Kidney glomerular epithelial cell (primary cell): Measurements from ENCODE around the gene SFMBT1.

ENCODE experiments used
- DNase-seq: peaks from one replicate; lab custom pipeline; 2025; lab: John Stamatoyannopoulos, UW

The SFMBT1 gene

GRCh38 chr3:52881871-52882270, 164.0 kb downstream of the SFMBT1 start:
- DNase-seq = no peak

GRCh38 chr3:52880474-52880873, 165.4 kb downstream of the SFMBT1 start:
- DNase-seq = no peak

DNA sequence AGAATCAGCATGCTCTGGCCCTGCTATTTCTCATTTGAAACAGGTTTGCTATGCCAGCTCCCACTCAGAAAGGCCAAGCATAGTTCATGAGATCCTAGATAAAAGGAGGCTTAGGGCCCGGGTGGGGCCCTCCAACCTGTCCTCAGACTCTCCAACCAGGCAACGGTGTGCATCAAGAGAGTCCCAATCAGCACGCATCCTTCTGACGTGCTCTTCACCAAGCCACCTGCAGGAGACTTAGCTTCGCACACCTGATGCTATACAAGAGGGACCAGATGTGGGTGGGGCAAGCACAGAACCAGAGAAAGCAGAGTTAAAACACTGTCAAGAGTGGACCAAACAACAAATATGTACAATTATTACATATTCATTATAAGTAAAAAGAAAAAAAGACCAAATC, 165.8 kb downstream of the SFMBT1 start:
- DNase-seq = no peak

DNA sequence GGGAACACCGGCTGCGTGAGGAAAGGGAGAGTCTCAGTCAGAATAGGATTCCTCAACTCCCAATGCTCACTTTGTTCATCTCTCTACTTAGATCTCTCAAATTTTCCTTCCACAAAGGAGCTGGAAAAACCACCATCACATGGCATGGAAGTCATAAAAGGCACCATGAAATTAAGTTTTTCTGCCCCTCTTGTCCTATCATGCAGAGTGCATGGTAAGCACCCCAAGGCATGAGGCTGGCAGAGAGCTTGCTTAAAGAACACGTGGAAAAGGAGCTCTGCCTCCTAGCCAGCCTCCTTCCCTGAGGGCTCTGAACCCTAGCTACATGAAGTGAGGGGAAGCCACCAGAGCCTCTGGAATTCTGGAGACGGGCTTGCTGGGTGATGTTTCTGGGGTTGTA, 166.3 kb downstream of the SFMBT1 start:
- DNase-seq = no peak

DNA sequence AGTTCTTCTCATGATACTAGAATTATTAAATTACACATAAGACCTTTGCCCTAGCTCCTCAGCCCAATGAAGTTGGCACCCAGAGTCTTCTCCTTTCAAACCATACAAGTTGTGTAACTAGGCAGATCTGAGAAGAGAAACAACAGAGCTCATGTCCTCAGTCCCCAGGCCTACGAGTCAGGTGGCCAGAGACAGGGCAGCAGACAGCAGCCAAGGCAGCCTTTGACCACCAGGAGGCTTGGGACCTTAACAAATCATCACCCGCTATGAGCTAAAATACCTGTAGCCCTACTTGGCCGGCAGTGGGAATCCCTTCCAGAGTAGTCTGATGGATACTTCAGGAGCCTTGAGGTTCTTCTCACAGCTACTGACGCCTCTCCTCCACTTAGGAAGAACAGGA, 166.8 kb downstream of the SFMBT1 start:
- DNase-seq = no peak

- DNase-seq = no peak
Measured at GRCh38 chr3:52877085-52877484, 168.8 kb downstream of the SFMBT1 start.

DNA sequence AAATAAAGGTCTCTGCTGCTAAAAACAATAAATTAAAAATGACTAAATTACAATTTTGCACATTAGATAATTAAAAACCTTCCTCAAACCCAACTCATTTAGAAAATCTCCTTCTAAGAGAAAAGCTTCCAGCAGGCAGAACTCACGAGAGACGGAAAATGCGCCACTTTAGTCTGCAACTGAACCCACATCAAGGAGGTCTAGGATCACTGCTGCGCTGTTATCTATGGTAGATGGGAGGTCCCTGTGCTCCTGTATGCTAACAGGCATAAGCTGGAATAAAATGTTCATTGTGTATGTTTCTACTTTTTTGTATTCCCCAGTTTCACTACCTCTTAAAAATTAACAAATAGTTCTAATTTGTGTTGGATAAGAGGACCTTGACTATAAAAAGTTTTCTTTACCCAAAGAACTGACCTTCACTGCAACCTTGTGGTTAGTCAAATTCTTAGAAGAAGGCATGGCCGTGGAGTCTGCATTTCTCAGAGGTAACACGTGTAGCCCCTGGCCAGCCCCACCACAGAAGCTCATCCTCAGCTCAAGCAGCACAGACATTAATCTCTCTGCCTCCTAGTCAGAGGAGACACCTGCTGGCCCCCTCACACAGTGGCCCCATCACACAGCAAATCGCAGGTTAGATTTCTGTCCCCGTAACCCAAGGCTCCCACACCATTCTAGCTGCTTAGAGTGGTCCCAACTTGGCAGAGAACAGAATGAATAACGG, 170.8 kb downstream of the SFMBT1 start:
- DNase-seq = no peak

DNA sequence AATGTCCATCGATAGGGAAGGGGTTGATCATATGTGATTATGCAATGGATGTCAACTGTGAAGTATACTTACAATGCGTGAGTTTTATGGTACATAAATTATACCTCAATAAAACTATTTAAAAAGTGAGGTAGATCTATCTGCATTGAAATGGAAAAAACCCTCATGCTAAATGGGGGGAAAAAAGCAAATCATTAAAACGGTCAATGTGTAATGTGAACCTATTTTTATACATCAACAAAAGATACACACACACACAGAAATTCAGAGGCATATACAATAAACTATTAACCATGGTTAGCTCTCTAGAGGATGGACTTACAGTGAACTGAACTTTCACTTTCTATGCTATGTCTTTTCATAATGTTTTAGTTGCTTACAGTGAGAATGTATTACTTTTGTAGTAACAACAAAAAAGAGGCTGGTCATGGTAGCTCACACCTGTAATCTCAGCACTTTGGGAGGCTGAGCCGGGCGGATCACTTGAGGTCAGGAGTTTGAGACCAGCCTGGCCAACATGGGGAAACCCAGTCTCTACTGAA, 171.6 kb downstream of the SFMBT1 start:
- no peak for DNase-seq

DNA sequence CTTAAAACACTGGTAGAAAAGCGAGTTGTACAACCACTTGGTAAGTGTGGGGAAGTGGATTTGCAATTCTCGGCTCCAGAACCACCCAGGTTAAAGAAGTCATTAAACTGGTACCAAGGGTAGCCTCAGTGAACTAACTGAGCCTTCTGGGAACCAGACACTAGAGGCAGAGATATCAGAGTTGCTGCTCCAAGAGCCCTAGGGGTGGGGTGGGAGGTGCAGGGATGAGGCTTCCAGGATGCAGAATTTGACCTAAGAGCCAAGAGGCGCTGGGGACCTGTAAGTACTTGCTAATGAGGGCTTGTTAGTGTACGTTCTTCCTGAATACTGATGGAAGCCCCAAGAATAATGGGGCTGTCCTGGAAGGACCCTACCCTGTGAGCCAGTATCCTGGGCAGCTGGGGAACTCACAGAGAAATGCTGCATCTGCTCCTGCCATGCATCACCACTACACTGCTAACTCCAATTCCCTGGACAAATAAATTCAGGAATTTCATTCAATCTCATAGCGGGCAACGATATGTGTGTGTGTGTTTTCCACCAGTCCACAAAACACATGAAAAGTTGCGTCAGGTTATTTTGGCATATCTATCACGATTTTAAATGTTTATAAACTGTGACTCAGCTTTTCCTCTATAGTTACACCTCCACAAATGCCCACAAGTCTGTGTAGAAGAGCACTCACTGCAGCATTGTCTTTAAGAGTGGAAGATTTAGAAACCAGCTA, 172.3 kb downstream of the SFMBT1 start:
- DNase-seq = no peak

DNA sequence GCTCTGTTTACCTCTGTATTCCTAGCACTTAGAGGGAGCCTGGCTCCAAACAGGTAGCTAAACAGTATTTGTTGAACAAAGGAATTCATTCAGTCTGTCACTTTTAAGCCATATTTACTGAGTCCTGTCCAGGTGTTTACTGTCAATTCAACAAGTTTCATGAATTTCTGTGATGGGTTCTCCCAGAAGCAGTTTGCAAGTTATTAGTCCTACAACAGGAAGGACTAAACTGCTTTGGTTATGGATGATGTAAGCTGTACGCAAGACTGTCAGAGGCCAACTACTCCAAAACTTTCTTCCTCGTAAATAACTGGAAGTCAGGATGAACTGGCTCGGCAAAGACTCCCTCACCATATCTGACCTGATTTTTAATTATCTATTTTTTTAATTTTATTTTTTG, 173.6 kb downstream of the SFMBT1 start:
- DNase-seq = no peak

DNA sequence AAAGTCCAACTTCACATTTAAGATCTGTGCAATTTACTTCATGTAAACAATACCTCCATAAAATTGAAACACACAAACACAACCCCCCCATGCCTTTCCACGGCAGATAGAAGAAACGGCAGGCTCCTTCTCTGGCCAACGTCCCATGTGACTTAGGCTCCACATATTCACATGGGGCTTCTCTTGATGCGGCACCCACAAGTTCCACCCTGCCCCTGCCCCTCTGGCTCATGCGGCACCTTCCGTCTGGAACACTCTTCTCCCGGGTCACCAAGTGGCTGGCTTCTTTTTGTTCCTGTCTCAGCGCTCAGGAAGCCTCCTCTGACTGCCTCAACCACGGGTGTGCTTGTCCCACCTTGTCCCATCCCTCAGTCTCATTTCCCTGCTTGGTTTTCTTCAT, 174.1 kb downstream of the SFMBT1 start:
- no peak for DNase-seq

GRCh38 chr3:52870471-52870870, 175.4 kb downstream of the SFMBT1 start:
- DNase-seq = no peak

DNA sequence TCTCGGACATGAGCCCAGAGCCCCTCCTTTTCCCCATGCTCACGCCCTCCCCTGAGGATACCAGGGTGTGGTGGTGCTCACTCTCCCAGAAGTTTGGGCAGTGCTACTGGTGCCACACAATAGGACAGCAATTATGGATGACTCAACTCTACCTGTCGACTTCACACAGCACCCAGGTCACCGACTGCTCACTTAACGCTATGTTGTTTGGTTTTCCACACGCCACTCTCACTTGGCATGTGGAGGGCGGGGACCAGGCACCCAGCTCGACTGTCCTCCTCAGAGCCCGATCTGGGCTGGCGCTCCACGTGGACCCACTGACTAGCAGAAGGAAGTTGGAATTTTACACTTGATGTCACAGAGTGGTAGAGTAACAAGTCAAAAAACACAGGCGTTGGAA, 179.4 kb downstream of the SFMBT1 start:
- DNase-seq = no peak

DNA sequence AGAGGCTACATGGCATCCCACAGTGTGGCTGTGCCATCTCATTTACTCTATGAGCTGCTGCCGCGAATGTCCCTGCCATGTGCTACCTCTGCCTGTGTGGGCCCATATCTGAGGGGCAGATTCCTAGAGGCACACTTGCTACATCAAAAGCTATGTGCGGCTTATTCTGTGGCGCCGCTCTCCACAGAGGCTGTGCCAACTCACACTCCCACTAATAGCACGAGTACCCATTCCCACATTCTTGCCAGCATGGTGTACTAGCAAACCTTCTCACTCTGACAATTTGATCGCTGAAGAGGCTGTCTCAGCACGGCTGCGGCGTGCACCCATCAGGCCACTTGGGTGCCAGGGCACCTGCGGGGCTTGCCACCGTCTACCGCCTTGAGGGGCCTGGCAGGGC, 179.9 kb downstream of the SFMBT1 start:
- DNase-seq = no peak

GRCh38 chr3:52860424-52860768, 185.5 kb downstream of the SFMBT1 start:
- DNase-seq = no peak

DNA sequence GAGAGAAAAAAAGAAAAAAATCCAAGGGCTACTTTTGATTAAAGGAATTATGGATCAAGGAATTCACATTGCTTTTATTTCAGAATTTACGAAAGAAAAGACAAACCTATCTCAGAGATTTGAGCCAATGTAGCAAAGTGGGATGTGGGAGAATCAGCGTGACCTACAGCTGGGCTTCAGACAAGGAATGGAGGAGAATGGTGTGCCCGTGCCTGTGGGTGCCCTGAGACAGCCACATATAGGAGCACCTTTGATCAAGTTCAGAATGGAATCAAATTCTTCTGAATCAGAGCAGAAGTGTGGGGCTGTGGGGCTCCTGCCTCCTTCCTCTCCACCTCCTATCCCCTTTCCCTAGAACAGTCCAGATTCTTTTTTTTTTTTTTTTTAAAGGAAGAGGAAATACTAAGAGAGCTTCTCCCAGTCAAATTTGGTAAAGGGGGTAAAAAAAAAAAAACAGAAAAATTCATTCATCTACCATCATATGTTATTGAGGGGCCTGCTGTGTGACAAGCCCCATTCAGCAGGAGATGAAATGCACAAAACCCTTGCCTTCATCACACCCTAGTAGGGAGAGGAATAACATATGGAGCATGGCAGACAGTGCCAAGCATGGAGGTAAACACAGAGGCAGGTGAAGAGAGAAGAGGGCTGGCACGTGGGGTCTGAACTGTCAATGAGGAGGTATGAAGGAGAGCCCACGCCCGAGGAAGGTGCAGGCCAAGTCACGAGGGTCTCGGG, 186.0 kb downstream of the SFMBT1 start:
- no peak for DNase-seq

GRCh38 chr3:52857864-52858263, 188.0 kb downstream of the SFMBT1 start:
- no peak for DNase-seq

GRCh38 chr3:52857133-52857532, 188.7 kb downstream of the SFMBT1 start:
- DNase-seq = no peak

- no peak for DNase-seq
Measured at GRCh38 chr3:52856666-52857065, 189.2 kb downstream of the SFMBT1 start.

- DNase-seq = no peak
Measured at GRCh38 chr3:52854013-52854412, 191.9 kb downstream of the SFMBT1 start.
